GM10266 (cell line): ENCODE measurements around the gene SSU72.
"Not testable (repeated sequence)": the region's sequence is repeated elsewhere in the genome, so short reads cannot be mapped to it uniquely, and the experiment has no call there.

ENCODE experiments used
- DNase-seq: peaks from one replicate; pipeline ENCODE4 v3.0.0; 2012; ENCODE audit errors: extremely low spot score
- TF ChIP-seq, protein P1 (sequence below): IDR thresholded peaks from 2 replicates; pipeline ENCODE4 v1.5.1; 2012; ENCODE audit warnings: mild to moderate bottlenecking, low read depth; ENCODE audit not compliant: control insufficient read depth, insufficient read depth; ENCODE audit errors: missing control alignments

SSU72 gene

DNA sequence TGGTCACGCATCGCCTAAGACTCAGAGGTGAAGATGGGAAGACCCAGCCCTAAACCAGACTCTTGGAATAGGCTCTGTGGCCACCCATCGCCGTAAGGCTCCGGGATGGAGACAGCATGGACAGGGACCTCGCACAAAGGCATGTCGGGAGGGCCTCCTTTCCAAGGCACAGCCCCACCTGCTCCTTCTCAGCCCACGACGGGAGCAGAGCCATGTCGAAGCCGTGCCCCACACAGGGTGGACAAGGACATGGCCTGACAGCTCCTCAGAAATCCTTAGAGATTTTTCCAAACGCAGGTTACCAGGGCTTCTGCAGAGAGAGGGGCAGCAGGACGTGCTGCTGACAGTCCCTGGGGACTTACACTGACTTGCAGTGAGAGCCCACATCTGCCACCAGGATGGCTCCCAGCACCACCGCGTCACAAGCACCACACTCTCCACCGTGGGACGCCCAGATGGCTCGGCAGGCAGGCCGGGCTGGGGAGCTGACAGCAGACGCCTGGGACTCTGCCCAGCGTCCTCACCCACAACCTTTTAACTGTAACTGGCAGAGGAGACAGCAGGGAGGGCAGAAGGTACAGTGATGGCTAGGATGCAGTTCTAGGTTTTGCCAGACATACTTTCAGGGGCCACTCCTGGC is 12.0 kb downstream of the SSU72 start:
- TF ChIP-seq, protein P1, sequence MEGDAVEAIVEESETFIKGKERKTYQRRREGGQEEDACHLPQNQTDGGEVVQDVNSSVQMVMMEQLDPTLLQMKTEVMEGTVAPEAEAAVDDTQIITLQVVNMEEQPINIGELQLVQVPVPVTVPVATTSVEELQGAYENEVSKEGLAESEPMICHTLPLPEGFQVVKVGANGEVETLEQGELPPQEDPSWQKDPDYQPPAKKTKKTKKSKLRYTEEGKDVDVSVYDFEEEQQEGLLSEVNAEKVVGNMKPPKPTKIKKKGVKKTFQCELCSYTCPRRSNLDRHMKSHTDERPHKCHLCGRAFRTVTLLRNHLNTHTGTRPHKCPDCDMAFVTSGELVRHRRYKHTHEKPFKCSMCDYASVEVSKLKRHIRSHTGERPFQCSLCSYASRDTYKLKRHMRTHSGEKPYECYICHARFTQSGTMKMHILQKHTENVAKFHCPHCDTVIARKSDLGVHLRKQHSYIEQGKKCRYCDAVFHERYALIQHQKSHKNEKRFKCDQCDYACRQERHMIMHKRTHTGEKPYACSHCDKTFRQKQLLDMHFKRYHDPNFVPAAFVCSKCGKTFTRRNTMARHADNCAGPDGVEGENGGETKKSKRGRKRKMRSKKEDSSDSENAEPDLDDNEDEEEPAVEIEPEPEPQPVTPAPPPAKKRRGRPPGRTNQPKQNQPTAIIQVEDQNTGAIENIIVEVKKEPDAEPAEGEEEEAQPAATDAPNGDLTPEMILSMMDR, result no peak
- no peak for DNase-seq

DNA sequence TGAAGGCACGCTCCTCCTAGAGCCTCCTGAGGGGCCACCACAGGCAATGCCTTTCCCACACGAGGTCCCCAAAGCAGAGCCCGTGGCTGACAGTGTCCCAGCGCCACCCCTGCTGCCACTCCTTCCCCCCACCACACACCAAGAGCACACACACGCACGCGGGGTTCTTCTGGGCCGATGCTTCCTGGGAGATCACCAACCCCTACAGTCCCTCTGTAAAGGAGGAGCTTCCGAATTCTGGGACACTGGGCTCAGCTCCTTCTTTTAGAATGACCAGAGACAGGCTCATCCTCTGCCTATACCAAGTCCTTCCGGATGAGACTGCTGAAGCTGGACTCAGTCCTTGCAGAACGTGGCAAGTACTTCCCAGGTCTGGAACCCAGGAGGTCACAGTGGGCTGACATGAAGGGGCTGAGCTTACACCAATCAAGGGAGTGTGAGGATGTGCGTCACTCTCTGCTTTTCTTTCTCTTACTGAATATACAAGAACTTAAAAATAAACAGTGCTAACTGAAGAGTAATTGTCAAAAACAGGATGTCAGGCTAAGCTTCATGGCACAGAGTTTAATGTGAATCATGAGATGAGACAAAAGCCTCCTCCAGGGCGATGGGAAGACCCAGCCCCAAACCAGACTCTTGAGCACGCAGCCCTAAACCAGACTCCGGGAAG is 12.7 kb downstream of the SSU72 start:
- TF ChIP-seq, protein P1, result no peak
- DNase-seq, result no peak

DNA sequence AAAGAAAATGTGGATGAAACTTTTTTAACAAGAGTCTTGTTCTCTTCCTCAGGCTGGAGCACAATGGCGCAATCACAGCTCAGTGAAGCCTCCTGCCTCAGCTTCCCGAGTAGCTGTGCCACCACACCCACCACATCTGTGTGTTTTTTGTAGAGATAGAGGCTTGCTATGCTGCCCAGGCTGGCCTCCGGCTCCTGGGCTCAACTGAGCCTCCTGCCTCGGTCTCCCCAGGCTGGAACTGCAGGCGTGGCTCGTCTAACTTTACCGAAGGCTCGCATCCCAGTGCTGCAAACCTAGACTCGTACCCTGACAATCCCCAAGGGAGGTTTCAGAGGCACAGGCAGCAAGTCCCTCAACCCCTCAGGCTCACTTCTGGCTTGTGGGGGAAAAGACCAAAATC is 14.5 kb downstream of the SSU72 start:
- no peak for DNase-seq
- TF ChIP-seq, protein P1, result no peak

DNA sequence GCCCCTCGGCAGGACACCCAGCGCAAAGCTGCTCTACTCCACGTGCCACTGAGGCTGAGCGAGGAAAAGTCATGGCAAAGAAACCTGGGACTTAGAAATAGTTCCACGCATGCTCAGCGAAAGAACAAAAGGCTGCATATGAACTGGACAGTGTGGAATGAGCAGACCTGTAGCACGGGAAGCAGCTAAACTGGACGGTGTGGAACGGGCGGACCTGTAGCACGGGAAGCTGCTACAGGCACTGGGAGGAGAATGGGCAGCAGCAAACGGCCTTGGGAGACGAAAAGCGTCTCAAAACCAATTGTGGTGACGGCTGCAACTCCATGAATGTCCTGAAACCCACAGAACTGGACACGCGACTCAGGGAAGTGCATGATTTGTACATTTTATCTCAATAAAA is 15.6 kb downstream of the SSU72 start:
- no peak for DNase-seq
- TF ChIP-seq, protein P1, result no peak

DNA sequence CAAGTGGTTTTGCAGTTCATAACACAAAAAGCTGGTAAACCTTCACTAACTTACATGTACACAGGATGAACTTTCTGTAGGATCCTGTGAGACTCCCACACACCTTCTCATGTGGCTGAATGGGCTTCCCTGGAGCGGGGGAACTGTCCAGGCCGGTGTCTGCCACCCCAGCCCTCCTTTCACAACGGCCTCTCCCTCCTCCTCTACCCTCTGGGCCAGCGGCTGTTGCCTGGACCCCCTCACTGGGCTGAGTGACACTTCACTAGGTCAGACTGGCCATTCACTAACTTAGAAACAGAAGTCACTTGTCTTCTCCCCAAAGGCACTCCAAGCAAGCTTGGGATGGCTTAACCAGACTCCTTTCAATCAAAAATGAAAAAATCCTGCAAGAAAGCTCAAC is 16.1 kb downstream of the SSU72 start:
- TF ChIP-seq, protein P1, result no peak

DNA sequence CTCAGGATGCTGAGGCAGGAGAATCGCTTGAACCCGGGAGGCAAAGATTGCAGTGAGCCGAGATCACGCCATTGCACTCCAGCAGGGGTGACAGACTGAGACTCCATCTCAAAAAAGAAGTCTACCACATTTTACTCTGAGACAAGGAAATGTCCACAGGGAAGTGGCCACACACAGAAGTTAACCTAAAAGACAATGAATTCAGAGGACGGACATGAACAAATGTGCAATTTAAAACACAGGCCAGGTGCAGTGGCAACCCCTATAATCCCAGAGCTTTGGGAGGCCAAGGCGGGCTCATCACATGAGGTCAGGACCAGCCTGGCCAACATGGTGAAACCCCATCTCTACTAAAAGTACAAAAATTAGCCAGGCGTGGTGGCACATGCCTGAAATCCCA is 17.0 kb downstream of the SSU72 start:
- DNase-seq, result not testable (repeated sequence)

More for the DNA sequence above, 16.1 kb downstream of the SSU72 start:
- no peak for DNase-seq

DNA sequence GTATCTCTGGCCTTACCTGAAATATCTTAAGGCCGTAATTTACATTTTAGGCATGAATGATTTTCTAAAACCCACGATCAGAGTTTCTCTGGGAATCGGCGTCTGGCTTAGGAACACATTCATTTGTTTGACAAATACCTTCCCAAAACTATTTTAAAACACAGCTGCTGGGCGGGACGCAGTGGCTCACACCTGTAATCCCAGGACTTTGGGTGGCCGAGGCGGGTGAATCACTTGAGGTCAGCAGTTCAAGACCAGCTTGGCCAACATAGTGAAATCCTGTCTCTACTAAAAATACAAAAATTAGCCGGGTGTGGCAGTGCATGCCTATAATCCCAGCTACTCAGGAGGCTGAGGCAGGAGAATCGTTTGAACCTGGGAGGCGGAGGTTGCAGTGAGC is 17.7 kb downstream of the SSU72 start:
- not testable (repeated sequence) for DNase-seq

DNA sequence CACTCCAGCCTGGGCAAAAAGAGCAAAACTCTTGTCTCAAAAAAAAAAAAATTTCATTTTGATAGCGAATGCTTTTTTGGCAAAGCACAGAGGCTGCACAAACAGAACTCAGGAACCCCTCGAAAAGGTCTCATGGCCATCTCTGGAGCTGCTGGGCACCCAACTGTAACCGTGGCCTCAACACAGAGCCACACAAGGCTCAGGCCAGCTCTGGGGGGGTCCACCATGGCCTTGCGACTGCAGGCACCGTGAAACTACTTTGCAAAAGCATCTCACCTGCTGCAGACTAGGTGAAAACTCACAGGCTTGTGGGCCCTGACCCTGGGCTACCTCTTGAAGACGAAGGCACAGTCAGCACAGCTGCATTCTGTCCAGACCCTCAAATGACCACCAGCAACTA is 18.2 kb downstream of the SSU72 start:
- DNase-seq, result no peak
- TF ChIP-seq, protein P1, result no peak
